ENCODE data around the gene EDN3.

EDN3 gene

GRCh38 chr20:59300333-59301081 is at the start of gene EDN3:
Gene EDN3, plus strand, starts transcription at chr20:59300611. Its CDS starts 202 bp downstream, at chr20:59300813.
- no peak for DNase-seq (ENCODE audit: extremely low read depth in 1 of 2, low read depth in 1 of 2)

- no peak for DNase-seq (ENCODE audit: extremely low read depth in 1 of 2, low read depth in 1 of 2)
Measured at GRCh38 chr20:59253325-59253724, 47.1 kb upstream of the EDN3 start.

GRCh38 chr20:59253779-59254319 is 46.6 kb upstream of the EDN3 start:
- DNase-seq (ENCODE audit: extremely low read depth in 1 of 2, low read depth in 1 of 2) = peak; percentile 5 to 16

- DNase-seq (ENCODE audit: extremely low read depth in 1 of 2, low read depth in 1 of 2) = no peak
Measured at GRCh38 chr20:59255256-59255655, 45.2 kb upstream of the EDN3 start.

- DNase-seq (ENCODE audit: extremely low read depth in 1 of 2, low read depth in 1 of 2) = no peak
Measured at GRCh38 chr20:59258221-59258621, 42.2 kb upstream of the EDN3 start.

GRCh38 chr20:59259946-59260345 is 40.5 kb upstream of the EDN3 start:
- DNase-seq (ENCODE audit: extremely low read depth in 1 of 2, low read depth in 1 of 2) = no peak

- DNase-seq (ENCODE audit: extremely low read depth in 1 of 2, low read depth in 1 of 2) = no peak
Measured at GRCh38 chr20:59265298-59265697, 35.1 kb upstream of the EDN3 start.

GRCh38 chr20:59268870-59269269 is 31.5 kb upstream of the EDN3 start:
- no peak for DNase-seq (ENCODE audit: extremely low read depth in 1 of 2, low read depth in 1 of 2)

- no peak for DNase-seq (ENCODE audit: extremely low read depth in 1 of 2, low read depth in 1 of 2)
Measured at GRCh38 chr20:59269411-59270025, 30.9 kb upstream of the EDN3 start.

- no peak for DNase-seq (ENCODE audit: extremely low read depth in 1 of 2, low read depth in 1 of 2)
Measured at GRCh38 chr20:59270380-59270779, 30.0 kb upstream of the EDN3 start.

- no peak for DNase-seq (ENCODE audit: extremely low read depth in 1 of 2, low read depth in 1 of 2)
Measured at GRCh38 chr20:59273739-59274357, 26.6 kb upstream of the EDN3 start.

- DNase-seq (ENCODE audit: extremely low read depth in 1 of 2, low read depth in 1 of 2) = no peak
Measured at GRCh38 chr20:59276938-59277337, 23.5 kb upstream of the EDN3 start.

GRCh38 chr20:59284470-59284869 is 15.9 kb upstream of the EDN3 start:
- DNase-seq (ENCODE audit: extremely low read depth in 1 of 2, low read depth in 1 of 2) = no peak

- DNase-seq (ENCODE audit: extremely low read depth in 1 of 2, low read depth in 1 of 2) = no peak
Measured at GRCh38 chr20:59289994-59290393, 10.4 kb upstream of the EDN3 start.

GRCh38 chr20:59291740-59292383 is 8.5 kb upstream of the EDN3 start:
- DNase-seq (ENCODE audit: extremely low read depth in 1 of 2, low read depth in 1 of 2) = no peak

GRCh38 chr20:59295531-59295930 is 4.9 kb upstream of the EDN3 start:
- DNase-seq (ENCODE audit: extremely low read depth in 1 of 2, low read depth in 1 of 2) = no peak

GRCh38 chr20:59297686-59298085 is 2.7 kb upstream of the EDN3 start:
- DNase-seq (ENCODE audit: extremely low read depth in 1 of 2, low read depth in 1 of 2) = no peak

- no peak for DNase-seq (ENCODE audit: extremely low read depth in 1 of 2, low read depth in 1 of 2)
Measured at GRCh38 chr20:59299945-59300332, 472 bp upstream of the EDN3 start.

- no peak for DNase-seq (ENCODE audit: extremely low read depth in 1 of 2, low read depth in 1 of 2)
Measured at GRCh38 chr20:59301343-59302007, 1.1 kb downstream of the EDN3 start.

GRCh38 chr20:59305908-59306655 is 5.7 kb downstream of the EDN3 start:
- DNase-seq (ENCODE audit: extremely low read depth in 1 of 2, low read depth in 1 of 2) = no peak

Data from stimulated activated CD8-positive, alpha-beta memory T cell treated with anti-CD3 and anti-CD28 coated beads, Interleukin-7, amount 100 ng/mL, for 48 hours (primary cell).